Neural cell (in vitro differentiated cells): ENCODE results near the gene ITPR3. TPM values are rescaled to one million over a fixed set of nuclear protein-coding genes. Genes with fewer than 3 reads are reported as not detected.

Experiments used
- H2AFZ ChIP-seq: fragments of 200-600, 300-800 bp; sonication (generic), shearing (Covaris generic); 2 replicates; pipeline ENCODE4 v1.6.0; 2014; ENCODE audit warnings: low read depth, mild to moderate bottlenecking, antibody characterized with exemption, low read length, moderate library complexity
- H3F3A ChIP-seq: fragments of 200-600 bp; shearing (Covaris generic); 2 replicates; pipeline ENCODE4 v1.6.1; 2016; ENCODE audit warnings: mild to moderate bottlenecking, moderate library complexity, mixed read lengths, antibody characterized with exemption, low read length; ENCODE audit not compliant: insufficient read depth, poor library complexity, severe bottlenecking
- H3K27ac ChIP-seq: fragments of 200-600, 300-800 bp; sonication (generic), shearing (Covaris generic); 2 replicates; pipeline ENCODE4 v1.5.1; 2014; ENCODE audit warnings: mild to moderate bottlenecking, low read length, moderate library complexity
- H3K27me3 ChIP-seq: fragments of 300-800, 200-600 bp; sonication (generic), shearing (Covaris generic); 2 replicates; pipeline ENCODE4 v1.6.0; 2014; ENCODE audit warnings: mild to moderate bottlenecking, low read depth, low read length, moderate library complexity; ENCODE audit not compliant: insufficient read depth
- H3K36me3 ChIP-seq: fragments of 300-800, 200-600 bp; sonication (generic), shearing (Covaris generic); 2 replicates; pipeline ENCODE4 v1.5.1; 2014; ENCODE audit warnings: mild to moderate bottlenecking, antibody characterized with exemption, low read length, moderate library complexity; ENCODE audit not compliant: insufficient read depth
- H3K4me2 ChIP-seq: fragments of 300-800, 200-600 bp; sonication (generic), shearing (Covaris generic); 2 replicates; pipeline ENCODE4 v1.6.0; 2014; ENCODE audit warnings: mild to moderate bottlenecking, low read length
- H3K4me3 ChIP-seq: fragments of 300-800, 200-600 bp; sonication (generic), shearing (Covaris generic); 2 replicates; pipeline ENCODE4 v1.5.1; 2014; ENCODE audit warnings: mild to moderate bottlenecking, low read length, moderate library complexity
- H3K79me2 ChIP-seq: fragments of 200-600 bp; shearing (Covaris generic); replicated peaks from 2 replicates; pipeline ENCODE4 v1.6.0; 2014; ENCODE audit warnings: mild to moderate bottlenecking, low read length, moderate library complexity; ENCODE audit not compliant: insufficient read depth
- H3K9ac ChIP-seq: fragments of 300-800, 200-600 bp; sonication (generic), shearing (Covaris generic); 2 replicates; pipeline ENCODE4 v1.6.1; 2016; ENCODE audit warnings: mild to moderate bottlenecking, low read length, mixed read lengths
- H3K9me2 ChIP-seq: fragments of 200-600 bp; shearing (Covaris generic); 2 replicates; pipeline ENCODE4 v1.6.1; 2016; ENCODE audit warnings: mild to moderate bottlenecking, low read length, mixed read lengths; ENCODE audit not compliant: insufficient read depth
- H3K9me3 ChIP-seq: fragments of 200-600, 300-800 bp; sonication (generic), shearing (Covaris generic); 2 replicates; pipeline ENCODE4 v1.6.1; 2016; ENCODE audit warnings: mild to moderate bottlenecking, mixed run types, low read length, moderate library complexity, mixed read lengths
- H4K20me1 ChIP-seq: fragments of 200-600 bp; shearing (Covaris generic); 2 replicates; pipeline ENCODE4 v1.6.1; 2016; ENCODE audit warnings: mild to moderate bottlenecking, mixed run types; ENCODE audit not compliant: insufficient read depth
- CTCF ChIP-seq: fragments of 450-650 bp; IDR thresholded peaks from 2 replicates; pipeline ENCODE4 v1.5.1; 2014; ENCODE audit warnings: antibody characterized with exemption, mild to moderate bottlenecking, moderate library complexity; ENCODE audit not compliant: poor library complexity, severe bottlenecking
- EP300 ChIP-seq: fragments of 450-650 bp; conservative IDR thresholded peaks from 2 replicates; pipeline ENCODE4 v1.6.1; 2014; ENCODE audit warnings: antibody characterized with exemption, mild to moderate bottlenecking, moderate library complexity; ENCODE audit not compliant: poor library complexity, severe bottlenecking
- EZH2 ChIP-seq: fragments of 200-600, 300-800 bp; shearing (Covaris generic), sonication (generic); IDR thresholded peaks from 2 replicates; pipeline ENCODE4 v1.6.1; 2014; ENCODE audit warnings: antibody characterized with exemption, low read length, borderline replicate concordance, mild to moderate bottlenecking; ENCODE audit not compliant: insufficient read depth, poor library complexity, severe bottlenecking
- MXI1 ChIP-seq: fragments of 450-650 bp; conservative IDR thresholded peaks from 2 replicates; pipeline ENCODE4 v1.6.1; 2014; ENCODE audit warnings: antibody characterized with exemption, mild to moderate bottlenecking; ENCODE audit not compliant: poor library complexity, severe bottlenecking
- POLR2AphosphoS5 ChIP-seq: IDR thresholded peaks from 2 replicates; pipeline ENCODE4 v1.6.1; 2012
- RAD21 ChIP-seq: fragments of 450-650 bp; conservative IDR thresholded peaks from 2 replicates; pipeline ENCODE4 v1.6.1; 2014; ENCODE audit warnings: antibody characterized with exemption, mild to moderate bottlenecking, moderate library complexity
- SMC3 ChIP-seq: fragments of 450-650 bp; conservative IDR thresholded peaks from 2 replicates; pipeline ENCODE4 v1.6.1; 2014; ENCODE audit warnings: antibody characterized with exemption, mild to moderate bottlenecking, moderate library complexity; ENCODE audit not compliant: poor library complexity
- TAF1 ChIP-seq: IDR thresholded peaks from 2 replicates; pipeline ENCODE4 v1.6.1; 2012; ENCODE audit warnings: low read depth
- polyA plus RNA-seq: library from polyadenylated mRNA; depleted of rRNA; stranded (reverse); fragments of >200 nt; gene quantifications from 2 replicates; pipeline ENCODE4 v1.2.3, GENCODE V29; 2014
- TF ChIP-seq, protein P1 (sequence below): IDR thresholded peaks from 2 replicates; pipeline ENCODE4 v1.6.1; 2012; ENCODE audit warnings: borderline replicate concordance

ITPR3 gene
- polyA plus RNA-seq, 1 donor from 2014 or later, result 0.11 TPM

- Histone ChIP-seq H3F3A (no peaks in the 10 kb centered on the region), H3K9me2 (no peaks in the 10 kb centered on the region), H3K4me2 (no peak overlapping the region), H3K27ac (no peak overlapping the region), H3K9me3 (no peaks in the 10 kb centered on the region), H3K4me3 (no peak overlapping the region), H3K9ac (no peak overlapping the region), H2AFZ (no peak overlapping the region), H3K36me3 (no peaks in the 10 kb centered on the region), H3K79me2 (peaks cover 7% of the 10 kb centered on the region), H4K20me1 (no peaks in the 10 kb centered on the region), H3K27me3 (no peaks in the 10 kb centered on the region)
- TF ChIP-seq CTCF, result no peak
- TF ChIP-seq EP300, result no peak
- TF ChIP-seq POLR2AphosphoS5, result no peak
- TF ChIP-seq RAD21, result no peak
- TF ChIP-seq, protein P1, sequence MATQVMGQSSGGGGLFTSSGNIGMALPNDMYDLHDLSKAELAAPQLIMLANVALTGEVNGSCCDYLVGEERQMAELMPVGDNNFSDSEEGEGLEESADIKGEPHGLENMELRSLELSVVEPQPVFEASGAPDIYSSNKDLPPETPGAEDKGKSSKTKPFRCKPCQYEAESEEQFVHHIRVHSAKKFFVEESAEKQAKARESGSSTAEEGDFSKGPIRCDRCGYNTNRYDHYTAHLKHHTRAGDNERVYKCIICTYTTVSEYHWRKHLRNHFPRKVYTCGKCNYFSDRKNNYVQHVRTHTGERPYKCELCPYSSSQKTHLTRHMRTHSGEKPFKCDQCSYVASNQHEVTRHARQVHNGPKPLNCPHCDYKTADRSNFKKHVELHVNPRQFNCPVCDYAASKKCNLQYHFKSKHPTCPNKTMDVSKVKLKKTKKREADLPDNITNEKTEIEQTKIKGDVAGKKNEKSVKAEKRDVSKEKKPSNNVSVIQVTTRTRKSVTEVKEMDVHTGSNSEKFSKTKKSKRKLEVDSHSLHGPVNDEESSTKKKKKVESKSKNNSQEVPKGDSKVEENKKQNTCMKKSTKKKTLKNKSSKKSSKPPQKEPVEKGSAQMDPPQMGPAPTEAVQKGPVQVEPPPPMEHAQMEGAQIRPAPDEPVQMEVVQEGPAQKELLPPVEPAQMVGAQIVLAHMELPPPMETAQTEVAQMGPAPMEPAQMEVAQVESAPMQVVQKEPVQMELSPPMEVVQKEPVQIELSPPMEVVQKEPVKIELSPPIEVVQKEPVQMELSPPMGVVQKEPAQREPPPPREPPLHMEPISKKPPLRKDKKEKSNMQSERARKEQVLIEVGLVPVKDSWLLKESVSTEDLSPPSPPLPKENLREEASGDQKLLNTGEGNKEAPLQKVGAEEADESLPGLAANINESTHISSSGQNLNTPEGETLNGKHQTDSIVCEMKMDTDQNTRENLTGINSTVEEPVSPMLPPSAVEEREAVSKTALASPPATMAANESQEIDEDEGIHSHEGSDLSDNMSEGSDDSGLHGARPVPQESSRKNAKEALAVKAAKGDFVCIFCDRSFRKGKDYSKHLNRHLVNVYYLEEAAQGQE, result no peak
- TF ChIP-seq MXI1, result no peak
- no peak for TF ChIP-seq SMC3
- no peak for TF ChIP-seq EZH2
- no peak for TF ChIP-seq TAF1
Observed at GRCh38 chr6:33714385-33715040, 93.4 kb downstream of the ITPR3 start.

GRCh38 chr6:33716379-33716778 is 95.3 kb downstream of the ITPR3 start:
- no peaks in the 10 kb centered on the region for H3K27me3 ChIP-seq
- TF ChIP-seq, protein P1, result no peak
- TF ChIP-seq POLR2AphosphoS5 (no peak), SMC3 (no peak), EP300 (no peak), TAF1 (no peak), MXI1 (no peak), EZH2 (no peak), CTCF (no peak), RAD21 (no peak)
- no peak overlapping the region for H3K4me3 ChIP-seq
- no peaks in the 10 kb centered on the region for H4K20me1 ChIP-seq
- no peaks in the 10 kb centered on the region for H3F3A ChIP-seq
- no peak overlapping the region for H3K4me2 ChIP-seq
- H3K9me3 ChIP-seq, result no peaks in the 10 kb centered on the region
- no peaks in the 10 kb centered on the region for H3K36me3 ChIP-seq
- H3K79me2 ChIP-seq, result no peaks in the 10 kb centered on the region
- H3K9me2 ChIP-seq, result no peaks in the 10 kb centered on the region
- H3K27ac ChIP-seq, result no peak overlapping the region
- no peak overlapping the region for H3K9ac ChIP-seq
- H2AFZ ChIP-seq, result no peak overlapping the region
